ENCODE data around the gene PSD2.

Gene PSD2

DNA sequence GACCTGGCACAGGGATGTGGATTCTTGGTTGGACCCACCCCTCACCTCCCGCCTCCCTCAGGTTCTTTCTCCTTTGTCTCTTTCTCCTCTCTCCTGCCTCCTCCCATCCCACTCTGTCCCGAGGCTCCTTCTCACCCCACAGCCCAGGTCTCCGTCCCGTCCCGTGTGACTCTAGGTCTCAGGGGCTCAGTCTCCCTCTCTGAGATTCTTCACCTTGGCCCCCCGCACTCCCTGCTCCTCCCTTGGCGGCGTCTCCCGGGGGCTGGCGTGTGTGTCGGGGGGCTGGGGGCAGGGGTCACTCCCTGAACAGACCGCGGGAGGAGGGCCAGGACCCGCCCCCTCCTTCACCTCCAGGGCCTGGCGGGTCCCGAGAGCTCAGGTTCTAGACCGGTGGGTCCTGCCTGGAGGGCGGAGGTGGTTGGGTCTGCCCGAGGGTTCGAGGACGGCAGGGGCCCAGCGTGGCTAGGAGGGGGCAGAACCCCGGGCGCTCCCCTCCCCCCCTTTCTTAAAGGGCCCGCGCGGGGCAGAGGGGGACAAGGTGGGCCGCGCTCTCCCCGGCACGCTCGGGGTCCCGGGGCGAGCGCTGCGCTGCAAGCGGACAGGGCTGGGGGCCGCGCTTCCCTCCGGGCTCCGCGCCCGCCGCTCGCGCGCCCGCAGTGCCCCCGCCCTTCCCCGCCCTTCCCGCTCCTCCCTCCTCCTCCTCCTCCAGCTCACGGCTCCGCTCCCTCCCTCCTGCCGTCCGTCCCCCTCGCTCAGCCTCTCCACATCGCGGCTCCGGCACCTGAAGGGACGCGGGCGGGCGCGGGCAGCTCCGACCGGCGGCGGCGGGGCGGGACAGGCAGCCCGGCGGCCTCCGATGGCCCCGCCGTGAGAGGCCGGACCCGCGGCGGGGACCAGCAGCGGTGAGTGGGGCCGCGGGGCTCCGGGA is at the start of gene PSD2:
Gene PSD2 (plus strand): TSS at position 735 of the 928 bp plus-strand sequence. CDS start 13,633 bp downstream, outside the sequence.
- DNase-seq = peak; percentile 59

DNA sequence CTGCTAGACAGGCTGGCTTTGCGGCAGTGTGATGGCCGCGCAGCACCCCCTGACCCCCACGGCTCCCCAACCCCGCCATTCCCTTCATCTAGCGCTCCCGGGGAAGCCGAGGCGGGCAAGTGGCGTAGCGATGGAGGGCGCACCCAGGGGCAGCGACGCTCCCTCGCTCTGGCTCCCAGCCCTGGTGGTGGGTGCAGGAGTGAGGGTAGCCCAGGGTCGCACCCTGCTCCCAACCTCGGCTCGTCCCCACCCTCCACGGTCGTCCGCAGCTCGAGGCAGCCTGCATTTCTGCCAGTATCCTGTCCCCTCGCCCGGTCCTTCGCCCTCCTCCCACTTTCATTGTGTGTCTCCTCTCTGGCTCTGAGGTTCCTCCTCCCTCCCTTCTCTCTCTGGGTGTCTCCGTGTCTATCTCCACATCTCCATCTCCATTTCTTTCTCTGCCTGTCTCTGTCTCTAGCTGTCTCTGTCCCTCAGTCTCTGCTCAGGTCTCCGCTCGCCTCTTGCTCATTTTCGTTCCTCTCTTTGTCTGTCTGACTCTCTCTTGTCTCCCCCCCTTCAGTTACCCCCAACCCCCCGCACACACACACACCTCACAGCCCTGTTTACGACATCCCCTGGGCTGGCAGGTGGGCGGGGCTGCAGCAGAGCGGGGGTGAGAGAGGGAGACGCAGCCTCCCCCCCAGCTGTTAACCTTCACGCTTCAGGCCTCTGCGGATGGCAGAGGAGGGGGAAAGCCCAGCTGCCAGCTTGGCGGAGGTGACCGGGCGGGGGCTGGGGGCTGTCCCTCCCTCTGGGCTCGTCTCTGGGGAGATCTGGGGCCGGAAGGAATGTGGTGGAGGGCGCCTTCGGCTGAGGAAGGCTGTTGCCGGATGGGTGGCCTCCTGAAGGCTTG is 48.7 kb upstream of the PSD2 start:
- DNase-seq = peak; percentile 37

DNA sequence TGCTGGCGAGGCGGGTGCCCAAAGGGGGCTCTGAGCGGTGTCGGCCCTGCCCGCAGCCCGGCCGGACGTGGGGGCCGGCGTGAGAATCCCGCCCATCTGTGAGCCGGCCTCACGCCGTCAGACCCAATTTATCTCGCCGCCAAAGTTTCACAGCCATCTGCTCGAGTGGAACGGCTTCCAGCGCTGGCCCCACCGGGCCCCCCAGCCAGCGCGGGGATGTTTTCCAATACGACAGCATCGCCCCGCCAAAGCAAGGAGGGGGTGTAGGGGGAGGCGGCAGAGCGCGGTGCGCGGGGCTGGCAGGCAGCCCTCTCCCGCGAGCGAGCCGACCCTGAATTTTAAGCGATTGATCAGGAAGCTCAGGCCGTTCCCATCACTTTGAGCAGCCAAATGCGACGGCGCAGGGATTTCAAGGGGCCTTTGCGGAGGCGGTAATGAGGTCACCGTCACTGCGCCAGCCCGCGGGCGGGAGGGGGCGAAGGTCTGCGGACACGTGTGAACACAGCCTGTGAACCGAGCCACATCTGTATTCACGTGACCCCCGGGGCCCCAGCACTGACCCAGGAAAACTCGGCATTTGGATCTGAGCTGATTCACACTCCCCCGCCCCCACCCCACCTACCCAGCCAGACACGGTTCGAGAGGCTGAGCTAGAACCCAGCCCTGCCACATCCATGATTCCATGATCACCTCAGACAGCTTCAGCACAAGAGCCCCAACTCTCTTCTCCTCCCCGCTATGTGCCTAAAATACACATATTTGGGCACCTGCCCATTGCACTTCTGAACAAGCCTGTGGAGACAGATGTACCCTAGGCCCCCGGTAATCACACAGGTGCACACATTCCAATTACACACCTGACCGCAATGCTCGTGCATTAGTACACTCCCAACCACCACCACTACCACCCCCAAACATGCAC is 47.8 kb upstream of the PSD2 start:
- DNase-seq = no peak

DNA sequence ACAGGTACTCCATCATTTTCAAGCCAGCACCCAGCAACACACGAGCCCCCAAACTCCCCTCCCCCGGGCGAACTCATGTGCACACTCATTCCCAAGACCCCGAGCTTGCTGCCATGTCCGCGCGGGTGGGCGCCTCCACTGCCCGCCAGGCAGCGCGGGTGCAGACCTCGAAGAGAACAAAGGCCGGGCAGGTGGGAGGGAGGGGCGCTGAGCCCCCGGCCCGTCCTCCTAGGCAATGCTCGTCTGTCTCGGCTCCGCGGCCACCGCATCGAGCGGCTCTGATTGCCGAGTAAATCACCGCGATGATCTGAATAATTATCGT is 47.1 kb upstream of the PSD2 start:
- no peak for DNase-seq

DNA sequence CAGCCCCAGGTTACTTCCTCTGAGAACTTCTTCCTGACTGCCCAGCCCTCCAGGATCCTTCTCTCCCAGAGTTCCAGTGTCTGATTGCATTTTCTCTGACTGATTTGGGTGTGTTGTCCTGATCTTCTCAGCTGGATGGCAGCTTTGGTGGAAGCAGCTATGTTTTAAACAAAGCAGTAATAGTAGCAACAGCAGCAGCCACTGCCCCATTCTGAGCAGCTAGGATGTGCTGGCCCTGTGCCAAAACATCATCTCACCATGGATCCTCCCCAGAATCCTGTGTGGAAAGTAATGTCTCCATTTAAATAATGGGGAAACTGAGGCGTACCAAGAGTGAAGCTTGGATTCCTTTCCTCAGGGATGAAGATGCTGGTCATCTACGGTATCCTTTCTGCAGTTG is 46.4 kb upstream of the PSD2 start:
- DNase-seq = no peak

DNA sequence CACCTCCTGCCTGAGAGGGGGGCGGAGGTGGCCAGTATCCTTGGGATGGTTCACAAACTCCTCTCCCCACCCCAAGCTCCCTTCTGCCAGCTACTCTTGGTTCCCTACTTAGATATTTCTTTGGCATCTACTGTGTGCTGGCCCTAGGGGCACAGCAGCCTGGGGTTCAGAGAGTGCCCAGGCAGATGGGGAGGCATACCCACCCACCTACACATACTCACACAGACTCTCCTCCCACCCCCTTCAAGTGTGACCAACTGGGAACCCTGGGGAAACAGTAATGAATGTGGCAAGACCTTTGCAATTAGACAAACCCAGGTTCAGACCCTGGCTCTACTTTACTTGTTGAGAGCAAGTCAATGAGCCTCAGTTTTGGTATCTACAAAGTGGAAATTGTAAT is 44.4 kb upstream of the PSD2 start:
- DNase-seq = no peak

DNA sequence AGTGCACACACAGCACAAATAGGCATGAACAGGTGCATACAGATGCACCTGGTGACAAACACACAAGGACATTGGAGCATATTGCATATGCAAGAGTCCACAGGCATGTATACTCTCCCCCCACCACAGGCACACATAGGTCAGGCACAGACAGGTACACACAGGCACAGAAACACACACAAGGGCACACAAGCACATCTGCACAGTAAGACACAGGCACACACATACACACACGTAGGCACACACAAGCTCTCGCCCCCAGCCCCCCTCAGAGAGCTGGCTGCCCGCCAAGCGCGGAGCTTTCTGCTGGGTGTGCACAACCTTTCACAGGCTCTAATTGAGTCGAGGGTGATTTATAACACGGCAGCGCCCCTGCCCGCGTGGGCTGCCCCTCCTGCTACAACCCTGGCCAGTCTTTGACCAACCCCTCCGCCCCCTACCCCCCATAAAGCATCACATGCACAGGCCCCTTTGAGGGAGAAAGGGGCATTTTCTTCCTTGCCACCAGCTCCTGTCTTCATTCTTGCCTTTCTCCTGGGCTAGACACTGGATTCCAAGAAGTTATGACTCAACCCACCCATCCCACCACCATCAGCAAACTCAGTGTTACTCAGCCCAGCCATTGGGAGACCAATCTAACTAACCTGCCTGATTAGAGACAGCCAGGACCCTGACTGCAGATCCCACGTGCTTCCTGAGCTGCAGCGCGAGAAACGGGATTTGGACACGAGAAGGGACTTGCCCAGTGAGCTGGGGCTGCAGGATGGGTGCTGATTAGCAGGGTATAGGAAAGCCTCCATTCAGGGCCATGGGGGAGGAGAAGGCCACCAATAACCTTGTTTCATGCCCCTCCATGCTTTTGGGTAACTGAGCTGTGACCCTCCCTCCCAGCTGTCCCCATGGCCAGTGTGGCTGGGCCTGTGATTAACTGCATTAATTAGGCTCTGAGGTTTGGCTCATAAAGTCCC is 42.8 kb upstream of the PSD2 start:
- no peak for DNase-seq

DNA sequence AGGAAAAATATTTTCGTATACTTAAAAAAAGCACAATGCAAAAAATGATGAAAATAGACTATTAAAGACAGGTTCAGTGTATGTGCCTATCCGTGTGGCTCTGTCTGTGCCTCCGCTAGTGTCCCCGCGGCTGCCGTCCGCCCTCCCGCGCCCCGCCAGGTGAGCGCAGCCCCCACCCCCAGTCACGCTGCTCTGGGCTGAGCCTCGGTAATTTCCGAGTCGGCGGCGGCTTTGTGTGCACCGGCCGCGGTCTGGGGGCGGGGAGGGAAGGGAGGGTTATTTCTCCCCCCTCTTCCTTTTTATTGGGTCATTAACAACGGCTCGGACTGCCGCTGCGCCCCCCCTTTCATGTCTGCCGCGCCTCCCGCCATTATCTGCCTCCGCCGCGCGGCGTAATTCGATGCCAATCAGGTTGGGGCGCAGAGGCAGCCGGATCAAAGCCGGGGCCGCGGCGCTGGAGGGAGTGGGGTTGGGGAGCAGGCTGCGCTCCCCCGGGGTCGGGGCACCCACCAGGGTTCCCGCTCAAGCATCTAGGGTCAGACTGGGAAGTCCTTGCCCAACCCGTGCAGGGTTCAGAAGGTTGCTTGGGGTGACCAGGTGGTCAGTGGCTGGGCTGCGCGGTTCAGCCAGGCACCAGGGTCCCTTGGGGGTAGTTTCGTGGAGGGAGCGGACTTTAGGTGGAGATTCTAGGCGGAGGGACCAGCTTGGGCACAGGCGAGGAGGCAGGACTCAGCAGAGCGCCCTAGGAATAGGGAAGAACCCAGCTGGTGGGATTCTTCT is 39.5 kb upstream of the PSD2 start:
- peak; percentile 67 for DNase-seq

DNA sequence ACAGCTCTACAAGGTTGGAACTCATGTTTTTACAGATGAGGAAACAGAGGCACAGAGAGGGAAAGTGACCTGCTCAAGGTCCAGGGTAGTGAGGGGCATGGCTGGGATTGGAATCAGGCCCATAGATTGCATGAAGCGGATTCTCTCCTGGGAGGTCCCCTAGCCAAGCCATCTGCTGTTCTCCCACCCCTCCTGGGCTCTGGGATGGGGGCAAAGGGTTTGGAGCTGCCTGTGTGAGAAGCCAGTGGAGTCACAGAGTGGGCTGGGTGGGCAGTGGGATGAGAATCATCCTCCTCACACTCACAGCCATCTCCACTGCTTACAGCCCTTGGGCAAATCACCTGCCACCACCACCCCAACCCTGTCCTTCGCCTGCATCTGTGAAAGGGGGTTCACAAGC is 38.6 kb upstream of the PSD2 start:
- DNase-seq = no peak

DNA sequence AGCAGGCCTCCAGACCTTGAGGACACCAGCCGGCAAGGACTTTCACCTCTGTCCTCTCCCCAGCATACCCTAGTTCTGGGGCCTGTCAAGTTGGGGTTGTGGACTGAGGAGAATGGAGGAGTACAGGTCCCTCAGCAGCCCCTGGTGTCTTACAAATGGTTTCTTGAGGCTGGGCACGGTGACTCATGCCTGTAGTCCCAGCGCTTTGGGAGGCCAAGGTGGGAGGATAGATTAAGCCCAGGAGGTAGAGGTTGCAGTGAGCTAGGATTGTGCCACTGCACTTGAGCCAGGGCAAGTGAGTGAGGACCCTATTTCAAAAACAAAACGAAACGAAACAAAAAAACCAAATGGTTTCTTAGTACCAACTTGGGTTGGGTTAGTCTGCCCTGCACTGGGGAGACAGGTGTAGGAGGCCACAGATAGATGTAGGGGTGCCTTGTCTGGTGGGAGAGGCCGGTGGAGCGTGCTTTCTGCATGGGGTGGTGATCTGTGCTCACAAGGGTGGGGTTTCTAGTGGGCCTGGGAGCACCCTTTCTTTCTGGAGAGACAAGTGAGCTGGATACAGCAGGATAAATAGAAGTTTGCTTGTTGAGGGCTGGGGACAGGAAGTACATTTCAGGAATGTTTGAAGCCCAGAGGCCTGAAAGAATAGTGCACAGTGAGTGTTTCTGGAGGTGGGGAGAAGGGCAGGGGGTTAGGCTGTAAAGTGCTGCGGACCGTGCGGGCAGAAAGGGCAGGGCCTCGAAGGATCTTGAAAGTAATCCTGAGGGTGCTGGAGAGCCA is 37.7 kb upstream of the PSD2 start:
- DNase-seq = no peak

DNA sequence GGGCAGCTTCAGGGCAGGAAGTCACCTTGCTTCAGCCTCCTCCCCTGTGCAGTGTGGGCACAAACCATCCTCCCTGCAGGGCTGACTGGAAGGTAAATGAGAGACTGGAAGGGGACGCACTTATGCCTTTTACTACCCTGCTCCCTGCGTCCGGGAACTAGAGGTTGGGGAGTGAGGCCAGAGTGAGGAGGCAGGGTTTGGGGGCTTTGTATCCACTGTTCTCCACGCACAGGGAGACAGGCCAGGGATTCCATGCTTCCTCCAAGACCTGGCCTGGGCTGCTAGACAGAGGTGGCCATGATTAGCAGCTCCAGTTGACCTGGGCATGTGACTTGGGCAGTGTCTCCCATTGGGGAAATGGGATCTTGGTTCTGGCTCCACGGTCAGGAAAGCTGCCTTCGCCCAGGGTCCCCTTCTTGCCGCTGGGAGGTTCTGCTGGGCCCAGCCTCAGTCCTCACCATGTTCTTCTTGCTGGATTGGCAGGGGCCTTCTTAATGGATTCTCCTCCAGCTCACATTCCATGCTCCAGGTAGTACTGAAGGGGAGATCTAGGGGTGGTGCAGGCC is 37.0 kb upstream of the PSD2 start:
- no peak for DNase-seq

DNA sequence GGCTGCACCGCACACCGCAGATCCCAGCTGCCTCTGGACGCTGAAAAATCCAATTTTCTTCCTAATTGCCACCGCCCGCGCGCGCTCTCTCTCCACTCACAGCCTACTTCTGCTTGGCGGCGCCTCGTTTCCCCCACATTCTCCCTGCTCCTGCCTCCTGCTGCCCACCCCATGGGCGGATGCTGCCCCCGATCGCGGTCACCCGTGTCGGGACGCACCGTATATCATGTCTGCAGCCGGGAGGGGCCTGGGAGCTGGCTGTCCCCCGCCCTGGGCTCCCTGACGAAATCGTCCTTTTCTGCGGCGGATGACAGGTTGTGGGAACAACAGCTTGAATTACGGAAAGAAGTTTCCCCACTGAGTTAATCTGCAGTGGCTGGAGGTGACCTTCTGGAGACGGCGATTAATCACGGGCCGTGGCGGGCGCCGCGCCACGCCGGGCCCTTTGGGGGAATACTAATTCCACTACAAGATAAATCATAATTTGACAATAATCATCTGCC is 36.3 kb upstream of the PSD2 start:
- DNase-seq = no peak

DNA sequence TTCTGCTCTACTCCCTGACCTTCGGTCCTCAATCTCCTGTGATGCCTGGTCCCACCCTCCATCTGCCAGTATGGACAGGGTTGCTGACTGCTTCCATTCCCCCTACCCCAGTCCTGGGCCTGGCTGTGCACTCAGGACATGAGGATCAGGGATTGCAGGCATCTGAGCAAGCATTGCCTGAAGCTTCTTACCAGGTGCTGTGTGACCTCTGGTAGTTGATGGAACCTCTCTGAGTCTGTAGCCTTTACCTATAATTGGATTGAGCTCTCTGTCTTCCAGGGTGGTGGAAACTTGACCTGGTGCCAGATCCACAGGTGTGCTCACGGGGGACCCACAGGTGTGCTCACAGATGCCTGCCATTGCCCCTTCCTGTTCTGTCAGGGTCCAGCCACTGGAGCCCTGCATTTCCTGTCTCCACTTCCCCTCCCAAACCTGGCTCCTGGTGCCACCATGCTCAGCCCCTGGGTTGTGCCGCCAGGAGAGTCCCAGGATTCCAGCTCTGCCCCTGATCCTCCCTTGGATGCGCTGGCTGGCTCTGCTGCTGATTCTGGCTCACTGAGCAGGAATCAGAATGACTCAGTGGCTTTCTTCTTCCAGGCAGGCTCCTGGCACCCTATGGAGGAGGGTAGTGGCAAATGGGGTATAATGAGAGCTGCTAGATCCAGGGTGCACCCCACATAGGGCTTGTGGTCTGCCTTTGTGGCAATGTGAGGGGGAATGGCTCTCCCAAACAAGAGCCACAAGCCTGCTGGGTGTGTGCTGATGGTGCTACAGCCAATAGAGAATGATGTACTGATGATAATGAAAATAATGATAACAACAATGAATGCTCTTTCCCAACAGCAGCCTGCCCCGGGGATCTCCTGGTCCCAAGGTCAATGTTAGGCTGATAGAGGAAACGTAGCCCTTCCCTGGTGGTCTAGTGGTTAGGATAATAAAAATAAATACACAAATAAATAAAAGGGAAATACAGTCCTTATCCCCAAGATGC is 35.2 kb upstream of the PSD2 start:
- no peak for DNase-seq

DNA sequence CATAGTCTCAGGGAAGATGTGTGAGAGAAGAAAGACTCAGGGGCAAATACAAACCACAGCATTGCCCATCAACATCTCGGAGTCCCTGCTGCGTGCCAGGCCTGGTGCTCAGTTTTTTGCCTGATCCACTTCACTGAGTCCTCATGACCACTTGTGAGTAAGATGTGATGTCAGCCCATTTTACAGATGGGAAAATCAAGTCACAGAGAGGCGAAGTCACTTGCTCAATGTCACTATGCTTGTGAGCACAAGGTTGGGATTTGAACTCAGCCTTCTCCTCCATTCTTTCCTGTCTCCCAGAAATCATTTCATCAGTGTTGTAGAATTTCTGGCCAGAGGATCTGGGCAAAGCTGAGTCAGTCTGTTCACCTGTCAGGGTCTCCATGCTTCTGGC is 34.6 kb upstream of the PSD2 start:
- no peak for DNase-seq

DNA sequence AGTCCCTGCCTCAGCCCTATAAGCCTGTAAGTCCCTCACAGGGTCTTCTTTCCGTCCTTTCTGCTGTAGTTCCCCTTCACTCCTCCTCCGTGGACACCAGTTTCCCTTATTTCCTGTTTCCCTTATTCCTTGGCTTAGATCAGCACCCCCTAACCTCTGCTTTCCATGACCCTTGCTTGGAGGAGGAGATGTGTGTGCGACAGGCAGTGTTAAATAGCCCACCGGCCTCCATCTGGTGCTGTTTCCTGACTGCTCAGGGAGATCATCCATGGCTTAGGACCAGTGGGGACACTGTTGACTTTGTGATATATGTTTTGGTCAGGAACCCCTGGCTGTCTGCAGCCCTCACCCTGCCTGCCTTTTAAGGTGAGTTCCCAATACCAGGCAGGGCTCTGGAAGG is 34.1 kb upstream of the PSD2 start:
- DNase-seq = no peak

DNA sequence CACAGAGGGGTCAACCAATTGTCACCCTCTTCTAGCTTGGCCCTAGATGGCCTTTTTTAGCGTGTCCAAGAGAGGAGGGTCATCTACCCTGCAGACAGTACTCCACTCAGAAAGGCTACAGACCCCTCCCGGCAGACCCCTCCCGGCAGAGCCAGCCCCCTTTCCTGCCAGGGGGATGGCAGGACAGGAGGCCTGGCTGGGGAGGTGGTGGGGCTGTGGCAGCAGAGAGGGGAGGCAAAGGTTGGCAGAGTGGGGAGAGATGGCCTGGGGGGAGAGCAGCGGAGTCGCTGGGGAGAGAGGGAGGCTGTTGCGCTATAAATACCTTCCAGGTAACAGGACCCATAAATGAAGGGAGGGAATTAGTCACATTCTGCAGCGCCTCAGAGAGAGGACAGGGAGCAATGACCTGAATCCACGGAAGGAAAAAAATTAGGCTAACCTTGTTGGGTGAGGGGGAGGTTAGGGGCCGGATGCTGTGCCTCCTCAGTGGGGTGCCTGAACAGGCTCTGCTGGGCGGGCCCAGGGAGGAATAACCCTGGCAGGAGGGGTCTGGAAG is 32.9 kb upstream of the PSD2 start:
- no peak for DNase-seq

DNA sequence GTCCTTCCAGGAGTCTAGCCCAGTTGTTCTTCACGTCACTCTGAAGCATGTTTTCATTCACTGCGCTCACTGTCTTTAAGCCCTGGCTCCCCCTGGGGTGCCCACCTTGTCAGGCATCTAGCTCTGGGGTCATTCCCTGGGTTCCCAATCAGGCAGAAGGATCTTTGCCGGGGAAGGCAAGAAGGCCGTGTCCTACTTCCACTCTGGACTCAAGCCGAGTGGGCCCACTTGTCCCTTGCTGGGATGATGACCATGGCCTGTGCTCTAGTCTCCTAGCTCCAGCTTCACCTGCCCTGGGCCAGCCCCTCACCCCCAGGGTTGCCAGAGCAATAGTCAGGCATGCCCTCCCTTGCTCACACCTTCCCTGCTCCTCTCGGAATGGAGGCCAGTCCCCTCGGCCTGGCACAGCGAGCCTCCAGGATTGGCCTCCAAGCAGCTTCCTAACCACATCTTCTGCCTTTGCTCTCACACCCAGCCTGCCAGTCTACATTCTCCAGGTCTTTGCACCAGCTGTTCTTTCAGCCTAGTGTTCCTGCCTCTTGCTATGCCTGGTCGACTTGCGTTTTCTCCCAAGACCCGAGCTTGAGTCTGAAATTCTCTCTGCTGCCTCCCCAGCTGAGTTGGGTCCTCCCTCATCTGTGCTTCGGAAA is 32.2 kb upstream of the PSD2 start:
- no peak for DNase-seq

All from NCI-H526 treated with DMSO at 0.1 percent for 48 hours (cell line).